Aorta (tissue), 5 donors: ENCODE results near the gene LHFPL4. TPM values are rescaled to one million over a fixed set of nuclear protein-coding genes. Genes with fewer than 3 reads are reported as not detected.

Experiments
- ATAC-seq: fragments of 200-7000 bp; cut with Tn5 transposase; one replicate; pipeline ENCODE4 v1.9.1; 2022; ENCODE audit warnings: moderate library complexity; ENCODE audit not compliant: low FRiP score
- DNase-seq, 2 donors: peaks; one replicate each; pipeline ENCODE4 v3.0.0-alpha.2; 2020
- H3K27ac ChIP-seq, 2 donors: one replicate each; pipeline ENCODE4 v1.5.1; 2013; ENCODE audit warnings: low read length in 2 of 2, mild to moderate bottlenecking in 2 of 2, moderate library complexity in 2 of 2, control low read depth in 1 of 2, inconsistent platforms in 1 of 2, low read depth in 1 of 2
- H3K27me3 ChIP-seq, 2 donors: one replicate each; pipeline ENCODE4 v1.6.1; 2013; ENCODE audit warnings: control low read depth in 1 of 2, low read length in 1 of 2, mild to moderate bottlenecking in 1 of 2, moderate library complexity in 1 of 2; ENCODE audit not compliant: insufficient read depth in 2 of 2, control insufficient read depth in 1 of 2
- H3K36me3 ChIP-seq, 2 donors: one replicate each; pipeline ENCODE4 v1.6.1; 2013; ENCODE audit warnings: control low read depth in 1 of 2, low read length in 1 of 2, mild to moderate bottlenecking in 1 of 2; ENCODE audit not compliant: insufficient read depth in 2 of 2, control insufficient read depth in 1 of 2
- H3K4me1 ChIP-seq, 2 donors: one replicate each; pipeline ENCODE4 v1.6.1; 2013; ENCODE audit warnings: low read length in 2 of 2, control low read depth in 1 of 2, mild to moderate bottlenecking in 1 of 2, moderate library complexity in 1 of 2; ENCODE audit not compliant: insufficient read depth in 2 of 2, control insufficient read depth in 1 of 2
- H3K4me3 ChIP-seq, 2 donors: one replicate each; pipeline ENCODE4 v1.5.1; 2013; ENCODE audit warnings: low read length in 2 of 2, control low read depth in 1 of 2, mild to moderate bottlenecking in 1 of 2
- H3K9me3 ChIP-seq: one replicate; pipeline ENCODE4 v1.6.1; 2013; ENCODE audit warnings: mild to moderate bottlenecking, low read length; ENCODE audit not compliant: control insufficient read depth
- WGBS, 2 donors: extraction: QIAGEN DNeasy Blood & Tissue Kit; methylation state at CpG; one replicate each; pipeline ENCODE4 v1.1.7; 2013; 5-methylcytosine and 5-hydroxymethylcytosine counted together
- intact Hi-C, 2 donors: fragments of 100-400 bp; cut with DNase I; formaldehyde crosslinking; loops; one replicate each; pipeline versions ENCODE4 v1.14.2 to v1.15.0; 2022
- polyA plus RNA-seq, 2 donors: library from polyadenylated mRNA; stranded (reverse); fragments of 200-250 nt; gene quantifications; one replicate each; pipeline ENCODE4 v1.2.3, GENCODE V29; 2013
- total RNA-seq, 2 donors: library from RNA; stranded (reverse); fragmentation: NEBNext Ultra II Directional; extraction: Animal tissue kit (Norgen Biotek cat#: 25700); gene quantifications; one replicate each; pipeline ENCODE4 v1.2.1, GENCODE V29; 2021
- donor health status: healthy with polysubstance abuse.
- donor health status: Bipolar disorder and iron deficiency.
- donor health status: DM: no; HTN: no; CAD: no.
- donor health status: DM: no; HTN: no; CAD: no.
- donor health status: DM: yes; HTN: yes; CAD: no.

Gene LHFPL4
- total and polyA plus RNA-seq, 4 donors = 0.03 TPM; not detected in 3

DNA sequence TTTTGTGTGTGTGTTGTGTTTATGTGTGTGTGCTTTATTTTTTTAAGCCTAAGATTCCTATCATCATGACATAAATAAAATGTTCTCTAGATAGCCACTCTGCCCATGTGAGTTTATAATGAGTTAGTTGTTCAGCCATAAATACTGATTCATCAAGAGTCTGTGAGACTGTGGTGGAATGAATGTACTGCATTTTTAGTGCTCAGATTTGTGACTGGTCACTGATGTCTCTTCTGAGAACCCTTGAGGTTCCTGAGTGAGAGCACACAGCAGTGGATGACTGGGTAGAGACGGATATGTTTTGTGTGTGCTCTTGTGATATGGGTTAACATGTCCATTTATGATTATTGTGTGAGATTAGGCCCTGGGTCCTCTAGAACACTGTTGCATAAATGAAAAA is 105.0 kb downstream of the LHFPL4 start:
- ATAC-seq = no peak
- Histone ChIP-seq H3K36me3 (peaks cover 10% of the 10 kb centered on the region in 2 donors), H3K27me3 (no peaks in the 10 kb centered on the region), H3K27ac (no peak overlapping the region), H3K9me3 (no peaks in the 10 kb centered on the region), H3K4me1 (no peaks in the 10 kb centered on the region), H3K4me3 (no peak overlapping the region)
- no peak for DNase-seq
- WGBS, 2 donors = 65 to 69% methylated on average over 1 of the region's 1 CpG
- intact Hi-C loops = loop anchor here in 1 of 2 donors (10.0 kb wide), 1 partner anchor 64 kb away; no protein-coding TSS in a partner anchor

Other genes with a start within 250 kb of the LHFPL4 start
- 10 to 100 TPM; 23.8 to 26.2 TPM for gene THUMPD3, start 190.8 kb downstream of the LHFPL4 start, total RNA-seq
- 10 to 100 TPM; 16.9 to 22.5 TPM for gene THUMPD3, start 190.8 kb downstream of the LHFPL4 start, polyA plus RNA-seq
- gene SETD5, start 156.2 kb downstream of the LHFPL4 start, total RNA-seq = 100 to 1,000 TPM; 148 to 200 TPM
- 10 to 100 TPM; 13.9 to 37.3 TPM for gene SETD5, start 156.2 kb downstream of the LHFPL4 start, polyA plus RNA-seq
- 10 to 100 TPM; 28.2 to 34.0 TPM for gene MTMR14, start 95.7 kb upstream of the LHFPL4 start, total RNA-seq
- 10 to 100 TPM; 12.0 to 34.8 TPM for gene MTMR14, start 95.7 kb upstream of the LHFPL4 start, polyA plus RNA-seq
- gene CPNE9, start 150.0 kb upstream of the LHFPL4 start, total RNA-seq = not detected
- gene CPNE9, start 150.0 kb upstream of the LHFPL4 start, polyA plus RNA-seq = not detected
- gene BRPF1, start 177.9 kb upstream of the LHFPL4 start, total RNA-seq = 10 to 100 TPM; 16.6 to 17.6 TPM
- gene BRPF1, start 177.9 kb upstream of the LHFPL4 start, polyA plus RNA-seq = 1 to 10 TPM; 4.1 to 6.6 TPM
- 10 to 100 TPM; 25.8 to 32.6 TPM for gene OGG1, start 196.1 kb upstream of the LHFPL4 start, total RNA-seq
- gene OGG1, start 196.1 kb upstream of the LHFPL4 start, polyA plus RNA-seq = 10 to 100 TPM; 15.7 to 25.9 TPM
- 10 to 100 TPM; 31.4 to 40.2 TPM for gene CAMK1, start 216.1 kb upstream of the LHFPL4 start, total RNA-seq
- gene CAMK1, start 216.1 kb upstream of the LHFPL4 start, polyA plus RNA-seq = 10 to 100 TPM; 24.7 to 58.0 TPM
- 10 to 100 TPM; 44.9 to 48.3 TPM for gene TADA3, start 238.7 kb upstream of the LHFPL4 start, total RNA-seq
- 10 to 100 TPM; 50.4 to 52.0 TPM for gene TADA3, start 238.7 kb upstream of the LHFPL4 start, polyA plus RNA-seq
- gene ARPC4, start 239.3 kb upstream of the LHFPL4 start, total RNA-seq = 100 to 1,000 TPM; 126 to 165 TPM
- gene ARPC4, start 239.3 kb upstream of the LHFPL4 start, polyA plus RNA-seq = 100 to 1,000 TPM in 1 of 2 donors, 10 to 100 TPM in 1; 98.4 to 165 TPM